ENCODE measurements around the gene RAB17. TPM values are rescaled to one million over a fixed set of nuclear protein-coding genes. Genes with fewer than 3 reads are reported as not detected.

RAB17 gene
- total and polyA plus RNA-seq, 10 of the 15 experiments (the other 5 are each of a cell fraction or from before 2014, with no cell fraction given): 0.07 to 1.4 (median 0.28) TPM; not detected in 3

GRCh38 chr2:237546040-237546875, 44.3 kb downstream of the RAB17 start:
- ChIA-PET CTCF (interaction anchor here (0.7 to 1.4 kb wide), 3 partner anchors 9 to 26 kb away, joined by 3 to 4 read pairs (median 4); no protein-coding TSS in a partner anchor), SMC1A (ENCODE audit: uncharacterized antibody, unreplicated experiment) (interaction anchor here (1.0 to 1.7 kb wide), 3 partner anchors 10 to 33 kb away, joined by 4 to 6 read pairs (median 4); no protein-coding TSS in a partner anchor), RAD21 (ENCODE audit: unreplicated experiment) (interaction anchor here (0.7 to 1.0 kb wide), 2 partner anchors 13 to 16 kb away, joined by 3 to 4 read pairs; no protein-coding TSS in a partner anchor), POLR2A (interaction anchor here (1.0 kb wide), 1 partner anchor 9 kb away, joined by 3 read pairs; no protein-coding TSS in a partner anchor)
- FAIRE-seq (no peak), ATAC-seq (peak; percentile 25; the same call in 1 of the 3 replicates), DNase-seq (ENCODE audit: low read depth, low spot score) (no peak)
- Histone ChIP-seq H2AFZ (ENCODE audit: control insufficient read depth, low read depth, low read length) (no peak overlapping the region), H3K9ac (ENCODE audit: control insufficient read depth, insufficient read depth, low read length) (no peak overlapping the region), H3K9me3 (replicated peaks; ENCODE audit: control insufficient read depth, insufficient read depth, low read length) (no peaks in the 10 kb centered on the region), H3K79me2 (ENCODE audit: control insufficient read depth, insufficient read depth, low read length) (no peaks in the 10 kb centered on the region), H3K27ac (ENCODE audit: control insufficient read depth, insufficient read depth) (no peak overlapping the region), H3K4me3 (no peak overlapping the region), H3K4me2 (ENCODE audit: control insufficient read depth, insufficient read depth) (no peak overlapping the region), H3K27me3 (replicated peaks in 1 of 2; ENCODE audit: control insufficient read depth in 2 of 2, insufficient read depth in 2 of 2, low read length in 1 of 2) (peaks cover 0 to 1% of the 10 kb centered on the region in 2 experiments; a peak in 1 of 4 replicates), H3K4me1 (ENCODE audit: control insufficient read depth, insufficient read depth, low read length) (peaks cover 1% of the 10 kb centered on the region; the same call in 1 of the 2 replicates), H4K20me1 (ENCODE audit: control insufficient read depth, insufficient read depth) (no peaks in the 10 kb centered on the region), H3K36me3 (ENCODE audit: control insufficient read depth in 2 of 2, insufficient read depth in 2 of 2, low read length in 1 of 2) (no peaks in the 10 kb centered on the region)
- BruUV-seq (replicated peaks): no TSS peak
- WGBS (ENCODE audit: insufficient coverage, insufficient replicate concordance, low lambda C conversion rate, missing lambda C conversion rate): 27% methylated on average over 8 of the region's 8 CpGs
- TF ChIP-seq ZSCAN29 (IDR thresholded peaks at IDR 0.05) (no peak), CUX1 (IDR thresholded peaks at IDR 0.05; ENCODE audit: insufficient replicate concordance, low read depth, low read length) (no peak), KAT2A (conservative IDR thresholded peaks at IDR 0.05; ENCODE audit: control insufficient read depth, low read depth, low read length) (no peak), SRF (IDR thresholded peaks at IDR 0.05; ENCODE audit: low read depth in 2 of 2, low read length in 2 of 2) (no peak), RCOR1 (conservative IDR thresholded peaks at IDR 0.05; ENCODE audit: low read depth, low read length) (no peak), CHD4 (IDR thresholded peaks at IDR 0.05) (no peak), HDAC2 (IDR thresholded peaks at IDR 0.05) (no peak), MXI1 (IDR thresholded peaks at IDR 0.05; ENCODE audit: low read depth, low read length) (no peak), STAT3 (IDR thresholded peaks at IDR 0.05; ENCODE audit: low read depth, low read length) (no peak), E2F4 (IDR thresholded peaks at IDR 0.05; ENCODE audit: low read depth, low read length) (no peak), CEBPZ (IDR thresholded peaks at IDR 0.05; ENCODE audit: low read depth, low read length) (no peak)
- intact Hi-C loops (cut with micrococcal nuclease; ENCODE audit: unreplicated experiment): no loop called here
- in situ Hi-C loops (cut with MboI): no loop called here

Data from GM12878 (cell line).